K562 (cell line): Measurements from ENCODE around the gene NTN3. TPM values are rescaled to one million over a fixed set of nuclear protein-coding genes. Genes with fewer than 3 reads are reported as not detected.

Experiments
- ARID4B ChIP-seq: sonication (generic); formaldehyde crosslinking; IDR thresholded peaks from 2 replicates; pipeline ENCODE4 v1.8.0; 2022; ENCODE audit warnings: mild to moderate bottlenecking, missing genetic modification reagents
- BHLHE40 ChIP-seq: IDR thresholded peaks from 2 replicates; pipeline ENCODE4 v1.6.1; 2011; ENCODE audit warnings: low read length, improper control_type of control experiment
- EGR1 ChIP-seq: fragments of 450-650 bp; conservative IDR thresholded peaks from 2 replicates; pipeline ENCODE4 v1.6.1; 2017; ENCODE audit warnings: mild to moderate bottlenecking
- FIP1L1 ChIP-seq: fragments of 200-400 bp; formaldehyde crosslinking; IDR thresholded peaks from 2 replicates; pipeline ENCODE4 v1.6.1; 2018; ENCODE audit warnings: mild to moderate bottlenecking, low read depth, low read length; ENCODE audit not compliant: poor library complexity, severe bottlenecking
- IFI16 ChIP-seq: fragments of 250-450 bp; sonication (Bioruptor Pico); IDR thresholded peaks from 2 replicates; pipeline ENCODE4 v2.1.2; 2022; ENCODE audit warnings: mild to moderate bottlenecking, inconsistent platforms
- IRF1 ChIP-seq: sonication (generic); formaldehyde crosslinking; IDR thresholded peaks from 2 replicates; pipeline ENCODE4 v1.8.0; 2022; ENCODE audit warnings: missing genetic modification reagents, mild to moderate bottlenecking, borderline replicate concordance
- MEIS2 ChIP-seq: fragments of 450-650 bp; IDR thresholded peaks from 2 replicates; pipeline ENCODE4 v1.6.1; 2014; ENCODE audit warnings: mild to moderate bottlenecking; ENCODE audit not compliant: partially characterized antibody
- NFRKB ChIP-seq: fragments of 450-650 bp; IDR thresholded peaks from 2 replicates; pipeline ENCODE4 v1.6.1; 2016; ENCODE audit warnings: low read depth
- RBM25 ChIP-seq: fragments of 200-400 bp; formaldehyde crosslinking; IDR thresholded peaks from 2 replicates; pipeline ENCODE4 v1.6.1; 2018; ENCODE audit warnings: low read length, low read depth, moderate library complexity; ENCODE audit not compliant: severe bottlenecking
- TBP ChIP-seq: optimal IDR thresholded peaks from 2 replicates; pipeline ENCODE3; 2011; ENCODE audit warnings: low read depth, low read length, improper control_type of control experiment
- TCF7L2 ChIP-seq: fragments of 150-350 bp; IDR thresholded peaks from 2 replicates; pipeline ENCODE4 v1.6.1; 2016; ENCODE audit warnings: low read depth, mild to moderate bottlenecking, low read length, moderate library complexity
- TOE1 ChIP-seq, 2 experiments: fragments of 450-650 bp in 1 of 2; sonication (generic) in 1 of 2; formaldehyde crosslinking in 1 of 2; IDR thresholded peaks; 2 replicates each; pipeline versions ENCODE4 v1.7.1 to v1.8.0; 2016 to 2022; ENCODE audit warnings: borderline replicate concordance in 2 of 2, mild to moderate bottlenecking in 2 of 2, antibody characterized with exemption in 1 of 2, inconsistent platforms in 1 of 2, low read depth in 1 of 2, missing genetic modification reagents in 1 of 2, moderate library complexity in 1 of 2
- TRIM25 ChIP-seq: fragments of 450-650 bp; IDR thresholded peaks from 2 replicates; pipeline ENCODE4 v1.7.0; 2016; ENCODE audit warnings: borderline replicate concordance
- ZBTB17 ChIP-seq: fragments of 450-650 bp; formaldehyde crosslinking; IDR thresholded peaks from 2 replicates; pipeline ENCODE4 v1.4.0; 2020; ENCODE audit warnings: mild to moderate bottlenecking
- ZFX ChIP-seq: sonication (generic); formaldehyde crosslinking; IDR thresholded peaks from 2 replicates; pipeline ENCODE4 v1.8.0; 2022; ENCODE audit warnings: mild to moderate bottlenecking, missing genetic modification reagents, moderate library complexity
- ZKSCAN3 ChIP-seq: fragments of 250-450 bp; sonication (Bioruptor Pico); IDR thresholded peaks from 2 replicates; pipeline ENCODE4 v1.4.0; 2020
- ZNF174 ChIP-seq: fragments of 250-450 bp; sonication (Bioruptor Pico); IDR thresholded peaks from 2 replicates; pipeline ENCODE4 v1.4.0; 2020; ENCODE audit warnings: mild to moderate bottlenecking
- polyA plus RNA-seq, 8 experiments: library from polyadenylated mRNA; depleted of rRNA in 4 of 8; stranded (reverse) in 5 of 8; unstranded in 3 of 8; fragments of >200 nt; fragmentation: Nextera tagmentation in 2 of 8; fragmentation: Illumina TruSeq in 1 of 8; extraction: Ambion mirVana in 2 of 8; extraction: Trizol in 1 of 8; gene quantifications; 2 replicates each; pipeline versions ENCODE4 v1.2.1 to v1.2.3, GENCODE V29; 2011 to 2014; ENCODE audit warnings: inconsistent platforms in 1 of 8, missing spikeins in 1 of 8
- total RNA-seq, 7 experiments: library from RNA; depleted of rRNA in 6 of 7; stranded (reverse); fragments of >200 nt in 6 of 7; fragmentation: Illumina TruSeq in 2 of 7; extraction: Trizol in 2 of 7; gene quantifications; 2 replicates each; pipeline versions ENCODE4 v1.2.1 to v1.2.3, GENCODE V29; 2011 to 2021; ENCODE audit warnings: low replicate concordance in 1 of 7
- TF ChIP-seq, protein P1 (sequence below), 2 experiments: fragments of 250-450 bp in 1 of 2; fragments of 450-650 bp in 1 of 2; sonication (Bioruptor Pico) in 1 of 2; IDR thresholded peaks; 2 replicates each; pipeline versions ENCODE4 v1.6.1 to v1.8.0; 2016 to 2021; ENCODE audit warnings: mild to moderate bottlenecking in 2 of 2, moderate library complexity in 2 of 2, missing compliant biosample characterization in 1 of 2, missing genetic modification characterization in 1 of 2

Gene NTN3
- total and polyA plus RNA-seq, 9 of the 15 experiments (the other 6 are each of a cell fraction or from before 2014, with no cell fraction given) = not detected

- TF ChIP-seq TCF7L2 (peak; percentile 93), FIP1L1 (peak; percentile 49), IRF1 (CRISPR knock-in tag) (no peak), EGR1 (peak; percentile 73), ZBTB17 (CRISPR knock-in tag) (0 out of 2 replicates have a peak, but pooled peaks have one; percentile 44), ZKSCAN3 (CRISPR knock-in tag) (no peak), ARID4B (CRISPR knock-in tag) (peak; percentile 76; the same call in 1 of the 2 replicates), BHLHE40 (peak; percentile 87), MEIS2 (peak; percentile 41), ZFX (peak; percentile 67), IFI16 (no peak), TRIM25 (no peak), TOE1 (IDR thresholded peaks at IDR 0.05; ENCODE audit: borderline replicate concordance) (peak; percentile 91; the same call in 1 of the 2 replicates), TOE1 (CRISPR knock-in tag; IDR thresholded peaks at IDR 0.05; ENCODE audit: borderline replicate concordance, low read depth) (no peak), NFRKB (peak; percentile 69), RBM25 (no peak), TBP (peak; percentile 90), ZNF174 (CRISPR knock-in tag) (no peak)
- TF ChIP-seq, protein P1, sequence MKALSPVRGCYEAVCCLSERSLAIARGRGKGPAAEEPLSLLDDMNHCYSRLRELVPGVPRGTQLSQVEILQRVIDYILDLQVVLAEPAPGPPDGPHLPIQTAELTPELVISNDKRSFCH (CRISPR knock-in tag; IDR thresholded peaks at IDR 0.05) = no peak
- TF ChIP-seq, protein P1 (tag; IDR thresholded peaks at IDR 0.05) = peak; percentile 55; the same call in 1 of the 2 replicates
Observed at GRCh38 chr16:2513405-2514332, 42.6 kb downstream of the NTN3 start, which contains the start of gene ATP6V0C (continued).
